HepG2 (cell line): ENCODE measurements around the gene BTBD3. TPM values are rescaled to one million over a fixed set of nuclear protein-coding genes. Genes with fewer than 3 reads are reported as not detected.

Experiments
- ATAC-seq: fragments of 200-7000 bp; cut with Tn5 transposase; 3 replicates; pipeline ENCODE4 v1.9.1; 2020; ENCODE audit warnings: mild to moderate bottlenecking, moderate library complexity
- Bru-seq: library from RNA; stranded (reverse); fragments of 400-500 nt; gene quantifications from one replicate; lab custom pipeline; 2021; lab: Mats Ljungman, UMichigan
- BruChase-seq, 2 experiments: library from RNA; stranded (reverse); fragments of 400-500 nt; gene quantifications; one replicate each; lab custom pipeline; 2021; lab: Mats Ljungman, UMichigan
- BruUV-seq: library from RNA; stranded (reverse); fragments of 400-500 nt; replicated peaks from 2 replicates; lab custom pipeline; 2021; lab: Mats Ljungman, UMichigan
- CTCF ChIA-PET: fragments of 300-600 bp; formaldehyde crosslinking; extraction: SDS; loops from one replicate; lab custom pipeline; 2021; ENCODE audit warnings: low total read pairs, inconsistent platforms, low intra/inter-chr PET ratio; lab: Yijun Ruan, JAX
- POLR2A ChIA-PET: fragments of 350-600 bp; sonication (Branson Sonifier 250); formaldehyde crosslinking; loops from one replicate; lab custom pipeline; 2020; ENCODE audit warnings: antibody characterized with exemption, inconsistent platforms; lab: Yijun Ruan, JAX
- DNase-seq: peaks from one replicate; pipeline ENCODE4 v3.0.0-alpha.2; 2015; ENCODE audit warnings: low spot score
- FAIRE-seq: peaks from 3 replicates; lab custom pipeline; 2011; peaks lifted over from hg19 to GRCh38; lab: Jason Lieb, UNC
- H2AFZ ChIP-seq: one replicate; pipeline ENCODE4 v1.6.1; 2011; ENCODE audit warnings: low read length, inconsistent platforms
- H3K27ac ChIP-seq: fragments of 300-600 bp; 3 replicates; pipeline ENCODE4 v1.8.0; 2011; ENCODE audit warnings: mixed run types, mild to moderate bottlenecking, mixed read lengths, low read length, inconsistent platforms; ENCODE audit not compliant: insufficient read depth; ENCODE audit errors: extremely low read length
- H3K27me3 ChIP-seq, 2 experiments: fragments of 200-600 bp in 1 of 2; 2 replicates in 1 of 2; 3 replicates in 1 of 2; pipeline versions ENCODE4 v1.6.0 to v1.8.0; 2011; ENCODE audit warnings: low read length in 2 of 2, mild to moderate bottlenecking in 2 of 2, moderate library complexity in 2 of 2, inconsistent platforms in 1 of 2; ENCODE audit not compliant: insufficient read depth in 2 of 2, control insufficient read depth in 1 of 2
- H3K36me3 ChIP-seq, 2 experiments: fragments of 200-600 bp in 1 of 2; replicated peaks in 1 of 2; 2 replicates in 1 of 2; 3 replicates in 1 of 2; pipeline versions ENCODE4 v1.5.1 to v1.8.0; 2011; ENCODE audit warnings: low read length in 2 of 2, inconsistent platforms in 1 of 2; ENCODE audit not compliant: insufficient read depth in 2 of 2, control insufficient read depth in 1 of 2
- H3K4me1 ChIP-seq: 2 replicates; pipeline ENCODE4 v1.5.1; 2012; ENCODE audit warnings: low read length, inconsistent platforms; ENCODE audit not compliant: insufficient read depth
- H3K4me2 ChIP-seq: 2 replicates; pipeline ENCODE4 v1.6.0; 2011; ENCODE audit warnings: low read depth, low read length, inconsistent platforms
- H3K4me3 ChIP-seq, 3 experiments: fragments of 200-600 bp in 1 of 3; sonication (generic), shearing (Covaris generic) in 1 of 3; replicated peaks in 1 of 3; 2 replicates each; pipeline ENCODE4 v1.5.1; 2011 to 2016; ENCODE audit warnings: low read length in 3 of 3, inconsistent platforms in 2 of 3, low read depth in 2 of 3, mild to moderate bottlenecking in 2 of 3, control low read depth in 1 of 3, mixed read lengths in 1 of 3; ENCODE audit not compliant: insufficient read depth in 1 of 3
- H3K79me2 ChIP-seq: one replicate; pipeline ENCODE4 v1.6.1; 2011; ENCODE audit warnings: low read length, inconsistent platforms; ENCODE audit not compliant: insufficient read depth
- H3K9ac ChIP-seq: 2 replicates; pipeline ENCODE4 v1.6.0; 2011; ENCODE audit warnings: mild to moderate bottlenecking, low read depth, low read length, inconsistent platforms; ENCODE audit not compliant: insufficient read depth
- H3K9me3 ChIP-seq: 2 replicates; pipeline ENCODE4 v1.5.1; 2012; ENCODE audit warnings: mild to moderate bottlenecking, low read length
- H4K20me1 ChIP-seq: 2 replicates; pipeline ENCODE4 v1.6.0; 2011; ENCODE audit warnings: inconsistent platforms, mild to moderate bottlenecking, low read length, moderate library complexity; ENCODE audit not compliant: insufficient read depth
- BRCA1 ChIP-seq: sonication (generic); formaldehyde crosslinking; IDR thresholded peaks from 2 replicates; pipeline ENCODE4 v1.4.0; 2020; ENCODE audit warnings: missing genetic modification reagents
- CENPBD1 ChIP-seq: sonication (generic); formaldehyde crosslinking; IDR thresholded peaks from 2 replicates; pipeline ENCODE4 v1.8.0; 2022; ENCODE audit warnings: missing genetic modification reagents, low read depth, mild to moderate bottlenecking, borderline replicate concordance
- FIP1L1 ChIP-seq: fragments of 200-400 bp; formaldehyde crosslinking; IDR thresholded peaks from 2 replicates; pipeline ENCODE4 v1.6.1; 2018; ENCODE audit warnings: low read depth, mild to moderate bottlenecking, low read length, moderate library complexity, borderline replicate concordance; ENCODE audit not compliant: insufficient read depth
- NRL ChIP-seq: sonication (generic); formaldehyde crosslinking; IDR thresholded peaks from 2 replicates; pipeline ENCODE4 v1.5.0; 2020; ENCODE audit warnings: missing genetic modification reagents, mild to moderate bottlenecking, moderate library complexity, borderline replicate concordance
- RAD21 ChIP-seq: fragments of 450-650 bp; formaldehyde crosslinking; IDR thresholded peaks from 2 replicates; pipeline ENCODE4 v1.5.0; 2020; ENCODE audit warnings: mild to moderate bottlenecking
- TAF15 ChIP-seq: fragments of 200-400 bp; formaldehyde crosslinking; IDR thresholded peaks from one replicate; pipeline ENCODE4 v1.6.1; 2018; ENCODE audit warnings: mild to moderate bottlenecking, low read depth, low read length; ENCODE audit not compliant: poor library complexity, severe bottlenecking
- TARDBP ChIP-seq: sonication (generic); formaldehyde crosslinking; IDR thresholded peaks from 2 replicates; pipeline ENCODE4 v1.8.0; 2022; ENCODE audit warnings: mild to moderate bottlenecking, missing genetic modification reagents
- U2AF1 ChIP-seq: fragments of 200-400 bp; formaldehyde crosslinking; optimal IDR thresholded peaks from 2 replicates; pipeline ENCODE3; 2017; ENCODE audit warnings: mild to moderate bottlenecking, low read depth, low read length
- ZNF276 ChIP-seq: sonication (generic); formaldehyde crosslinking; IDR thresholded peaks from 2 replicates; pipeline ENCODE4 v1.4.0; 2020; ENCODE audit warnings: mild to moderate bottlenecking, low read depth, missing genetic modification reagents
- ZNF326 ChIP-seq: sonication (generic); formaldehyde crosslinking; IDR thresholded peaks from 2 replicates; pipeline ENCODE4 v1.4.0; 2020; ENCODE audit warnings: missing genetic modification reagents, borderline replicate concordance
- ZSCAN30 ChIP-seq: sonication (generic); formaldehyde crosslinking; IDR thresholded peaks from 2 replicates; pipeline ENCODE4 v1.5.0; 2020; ENCODE audit warnings: mild to moderate bottlenecking, missing genetic modification reagents
- WGBS: methylation state at CpG from one replicate; pipeline ENCODE4 v1.1.6; 2017; ENCODE audit warnings: low lambda C conversion rate; 5-methylcytosine and 5-hydroxymethylcytosine counted together
- in situ Hi-C: cut with HindIII; loops from 2 replicates; pipeline ENCODE4 v1.10.0; 2017; ENCODE audit warnings: low pct_unique_long_range_greater_than_20kb; ENCODE audit not compliant: extremely low pct_ligation_motif_present
- intact Hi-C: fragments of 100-400 bp; cut with micrococcal nuclease; formaldehyde crosslinking; loops from one replicate; pipeline ENCODE4 v1.10.0; 2022; ENCODE audit not compliant: unreplicated experiment
- long read RNA-seq, 2 experiments: library from RNA in 1 of 2; library from polyadenylated mRNA in 1 of 2; stranded (forward) in 1 of 2; unstranded in 1 of 2; transcript quantifications; one replicate each; pipeline ENCODE4 v2.0.0, GENCODE V29; 2019 to 2022
- polyA minus RNA-seq, 3 experiments: library from RNA; depleted of rRNA, polyadenylated mRNA; stranded (reverse); fragments of >200 nt; gene quantifications; 2 replicates each; pipeline ENCODE4 v1.2.3, GENCODE V29; 2011; ENCODE audit warnings: low replicate concordance in 1 of 3
- polyA plus RNA-seq, 8 experiments: library from polyadenylated mRNA; depleted of rRNA in 3 of 8; stranded (reverse) in 7 of 8; unstranded in 1 of 8; fragments of >200 nt; fragmentation: Illumina TruSeq in 4 of 8; extraction: Trizol in 4 of 8; gene quantifications; 2 replicates each; pipeline versions ENCODE4 v1.2.1 to v1.2.3, GENCODE V29; 2011 to 2016; ENCODE audit warnings: low read depth in 4 of 8, missing spikeins in 1 of 8, mixed read lengths in 1 of 8; ENCODE audit not compliant: insufficient read depth in 1 of 8
- total RNA-seq, 5 experiments: library from RNA; depleted of rRNA; stranded (reverse); fragments of >200 nt; fragmentation: Illumina TruSeq; extraction: Trizol; gene quantifications; 2 replicates each; pipeline ENCODE4 v1.2.3, GENCODE V29; 2016; ENCODE audit warnings: low read depth in 1 of 5

The BTBD3 gene
- 32.2 and 48.7 TPM in 2 replicates for total RNA-seq (2016; rRNA removed; fragmentation: Illumina TruSeq; extraction: Trizol)
- total RNA-seq (2016; cell fraction: cytosol; rRNA removed; fragmentation: Illumina TruSeq; extraction: Trizol; ENCODE audit: low read depth): 7.9 and 10.0 TPM in 2 replicates
- 31.9 and 48.3 TPM in 2 replicates for total RNA-seq (2016; cell fraction: insoluble cytoplasmic fraction; rRNA removed; fragmentation: Illumina TruSeq; extraction: Trizol)
- total RNA-seq (2016; cell fraction: membrane; rRNA removed; fragmentation: Illumina TruSeq; extraction: Trizol): 29.9 and 30.3 TPM in 2 replicates
- total RNA-seq (2016; cell fraction: nucleus; rRNA removed; fragmentation: Illumina TruSeq; extraction: Trizol): 45.4 and 45.9 TPM in 2 replicates
- polyA plus RNA-seq (2011; rRNA removed): 35.2 and 41.8 TPM in 2 replicates
- 29.3 and 34.4 TPM in 2 replicates for polyA plus RNA-seq (2011; cell fraction: cytosol; rRNA removed)
- polyA plus RNA-seq (2011; cell fraction: nucleus; rRNA removed): 44.3 and 48.4 TPM in 2 replicates
- 22.4 and 25.6 TPM in 2 replicates for polyA plus RNA-seq (2012)
- polyA plus RNA-seq (2016; cell fraction: cytosol; fragmentation: Illumina TruSeq; extraction: Trizol; ENCODE audit: low read depth): 1.9 and 2.4 TPM in 2 replicates
- 35.0 and 37.4 TPM in 2 replicates for polyA plus RNA-seq (2016; cell fraction: insoluble cytoplasmic fraction; fragmentation: Illumina TruSeq; extraction: Trizol; ENCODE audit: low read depth)
- polyA plus RNA-seq (2016; cell fraction: membrane; fragmentation: Illumina TruSeq; extraction: Trizol; ENCODE audit: low read depth): 14.1 and 14.7 TPM in 2 replicates
- 46.5 and 48.4 TPM in 2 replicates for polyA plus RNA-seq (2016; cell fraction: nucleus; fragmentation: Illumina TruSeq; extraction: Trizol; ENCODE audit: insufficient read depth, low read depth)
- 122 and 306 TPM in 2 replicates for polyA minus RNA-seq (2011; rRNA and poly(A)+ RNA removed; ENCODE audit: low replicate concordance)
- 33.3 and 38.3 TPM in 2 replicates for polyA minus RNA-seq (2011; cell fraction: cytosol; rRNA and poly(A)+ RNA removed)
- polyA minus RNA-seq (2011; cell fraction: nucleus; rRNA and poly(A)+ RNA removed): 160 and 161 TPM in 2 replicates
- percentile 95 among the genes with signal in this experiment for Bru-seq, nascent RNA
- BruChase-seq, experiment 1, labeled RNA remaining after a 6-hour chase: percentile 96 among the genes with signal in this experiment
- BruChase-seq, experiment 2, labeled RNA remaining after a 2-hour chase: percentile 96 among the genes with signal in this experiment
- long read RNA-seq, experiment 1, full-length matches to known transcripts: 7 of 12 reads
- long read RNA-seq, experiment 1, partial matches to known transcripts: 1 of 12 reads
- long read RNA-seq, experiment 1, other reads (novel, unspliced or antisense): 4 of 12 reads
- long read RNA-seq, experiment 2, full-length matches to known transcripts: 7 of 58 reads
- long read RNA-seq, experiment 2, partial matches to known transcripts: 1 of 58 reads
- long read RNA-seq, experiment 2, other reads (novel, unspliced or antisense): 50 of 58 reads

- Histone ChIP-seq H3K27ac (no peak within 1 kb of the TSS), H2AFZ (no peak within 1 kb of the TSS), H3K4me2 (no peak within 1 kb of the TSS), H3K79me2 (peaks cover 50% of the 10 kb centered on the region), H3K9me3 (no peaks in the 10 kb centered on the region), H3K36me3 (peaks cover 4 to 11% of the 10 kb centered on the region in 2 experiments; a peak in 3 of 5 replicates), H3K4me3 (no peak within 1 kb of the TSS), H3K9ac (no peak within 1 kb of the TSS), H4K20me1 (0 out of 2 replicates have a peak, but pooled peaks cover 6% of the 10 kb centered on the region), H3K4me1 (peaks cover 4% of the 10 kb centered on the region), H3K27me3 (no peaks in the 10 kb centered on the region)
- no peak for DNase-seq
- TF ChIP-seq RAD21 (CRISPR knock-in tag) (no peak), ZSCAN30 (0 out of 2 replicates have a peak, but pooled peaks have one; percentile 30)
- in situ Hi-C loops (no loop called here), intact Hi-C loops (no loop called here)
- FAIRE-seq: no peak
- POLR2A ChIA-PET: no interaction called here
- no TSS peak for BruUV-seq
- CTCF ChIA-PET: no interaction called here
- WGBS: 97% methylated on average over 4 of the region's 4 CpGs
- ATAC-seq: no peak
These were observed at the start of gene BTBD3 for GRCh38 chr20:11917663-11918062. Gene BTBD3, plus strand, starts transcription at chr20:11917893. Its CDS starts 383 bp downstream, at chr20:11918276.

DNA sequence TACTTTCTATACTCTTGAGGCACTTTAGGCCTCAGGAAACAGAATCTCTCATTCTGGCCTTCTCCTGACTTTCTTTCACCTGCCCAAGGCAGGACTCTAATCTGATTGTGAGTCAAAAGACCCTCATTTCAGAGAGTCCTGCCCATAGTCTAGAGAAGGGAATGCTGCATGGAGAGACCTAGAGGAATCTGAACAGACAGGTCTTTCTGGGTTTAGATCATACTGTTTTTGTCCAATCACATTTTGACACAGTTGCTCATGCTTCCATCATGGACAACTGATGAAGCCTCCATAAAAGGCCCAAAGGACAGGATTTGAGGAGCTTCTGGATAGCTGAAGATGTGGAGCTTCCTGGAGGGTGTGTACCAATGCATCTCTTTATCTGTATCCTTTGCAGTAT lies 48.1 kb upstream of the BTBD3 start:
- Histone ChIP-seq H3K4me1 (no peaks in the 10 kb centered on the region), H3K36me3 (no peaks in the 10 kb centered on the region), H3K4me2 (no peak overlapping the region), H4K20me1 (no peaks in the 10 kb centered on the region), H3K9me3 (no peaks in the 10 kb centered on the region), H3K79me2 (no peaks in the 10 kb centered on the region), H2AFZ (no peak overlapping the region), H3K27ac (no peak overlapping the region), H3K27me3 (no peaks in the 10 kb centered on the region), H3K4me3 (no peak overlapping the region), H3K9ac (no peak overlapping the region)
- no peak for ATAC-seq
- BruUV-seq: no TSS peak
- POLR2A ChIA-PET: no interaction called here
- no peak for DNase-seq
- in situ Hi-C loops (no loop called here), intact Hi-C loops (no loop called here)
- CTCF ChIA-PET: no interaction called here
- no peak for FAIRE-seq
- TF ChIP-seq ZNF276 (CRISPR knock-in tag) (no peak), TAF15 (no peak), NRL (CRISPR knock-in tag) (no peak), CENPBD1 (no peak), BRCA1 (CRISPR knock-in tag) (no peak), U2AF1 (no peak), FIP1L1 (no peak), TARDBP (CRISPR knock-in tag) (no peak), ZNF326 (no peak)
